Measurements from ENCODE around the gene EID2.

EID2 gene

GRCh38 chr19:39539518-39540332, at the start of gene EID2:
EID2 (minus strand) TSS chr19:39540161; CDS start chr19:39540079, 82 bp downstream.
- DNase-seq (ENCODE audit: low read depth in 2 of 2) = peak; percentile 88 to 90

- no peak for DNase-seq (ENCODE audit: low read depth in 2 of 2)
Measured at GRCh38 chr19:39588066-39588465, 48.1 kb upstream of the EID2 start.

- DNase-seq (ENCODE audit: low read depth in 2 of 2) = no peak
Measured at GRCh38 chr19:39587496-39587895, 47.5 kb upstream of the EID2 start.

GRCh38 chr19:39582891-39583625, 43.1 kb upstream of the EID2 start:
- no peak for DNase-seq (ENCODE audit: low read depth in 2 of 2)

- no peak for DNase-seq (ENCODE audit: low read depth in 2 of 2)
Measured at GRCh38 chr19:39582442-39582841, 42.5 kb upstream of the EID2 start.

GRCh38 chr19:39568604-39569003, 28.6 kb upstream of the EID2 start:
- no peak for DNase-seq (ENCODE audit: low read depth in 2 of 2)

GRCh38 chr19:39566064-39566463, 26.1 kb upstream of the EID2 start:
- no peak for DNase-seq (ENCODE audit: low read depth in 2 of 2)

- no peak for DNase-seq (ENCODE audit: low read depth in 2 of 2)
Measured at GRCh38 chr19:39563408-39563807, 23.4 kb upstream of the EID2 start.

- DNase-seq (ENCODE audit: low read depth in 2 of 2) = no peak
Measured at GRCh38 chr19:39558624-39559117, 18.7 kb upstream of the EID2 start.

- DNase-seq (ENCODE audit: low read depth in 2 of 2) = no peak
Measured at GRCh38 chr19:39557811-39558623, 18.1 kb upstream of the EID2 start.

GRCh38 chr19:39555883-39556282, 15.9 kb upstream of the EID2 start:
- no peak for DNase-seq (ENCODE audit: low read depth in 2 of 2)

- DNase-seq (ENCODE audit: low read depth in 2 of 2) = no peak
Measured at GRCh38 chr19:39554701-39555311, 14.8 kb upstream of the EID2 start.

GRCh38 chr19:39553082-39553652, 13.2 kb upstream of the EID2 start:
- no peak for DNase-seq (ENCODE audit: low read depth in 2 of 2)

- DNase-seq (ENCODE audit: low read depth in 2 of 2) = no peak
Measured at GRCh38 chr19:39550197-39550596, 10.2 kb upstream of the EID2 start.

GRCh38 chr19:39546599-39546998, 6.6 kb upstream of the EID2 start:
- no peak for DNase-seq (ENCODE audit: low read depth in 2 of 2)

GRCh38 chr19:39544911-39545310, 5.0 kb upstream of the EID2 start:
- DNase-seq (ENCODE audit: low read depth in 2 of 2) = no peak

- no peak for DNase-seq (ENCODE audit: low read depth in 2 of 2)
Measured at GRCh38 chr19:39544226-39544903, 4.4 kb upstream of the EID2 start.

GRCh38 chr19:39543477-39543857, 3.5 kb upstream of the EID2 start:
- DNase-seq (ENCODE audit: low read depth in 2 of 2) = no peak

- DNase-seq (ENCODE audit: low read depth in 2 of 2) = no peak
Measured at GRCh38 chr19:39542206-39542605, 2.2 kb upstream of the EID2 start.

- no peak for DNase-seq (ENCODE audit: low read depth in 2 of 2)
Measured at GRCh38 chr19:39540333-39540673, 342 bp upstream of the EID2 start.

- DNase-seq (ENCODE audit: low read depth in 2 of 2) = no peak
Measured at GRCh38 chr19:39539165-39539517, 820 bp downstream of the EID2 start.

All from stimulated activated CD8-positive, alpha-beta memory T cell treated with anti-CD3 and anti-CD28 coated beads, Interleukin-7, amount 100 ng/mL, for 1 hour (primary cell).